IPS-NIHi7 (cell line): ENCODE results near the gene SH3GLB2.
"Not testable (repeated sequence)": the region's sequence is repeated elsewhere in the genome, so short reads cannot be mapped to it uniquely, and the experiment has no call there.

Experiments used
- DNase-seq: peaks from one replicate; pipeline ENCODE4 v3.0.0; 2012; ENCODE audit warnings: mixed read lengths; ENCODE audit errors: extremely low spot score

The SH3GLB2 gene

DNA sequence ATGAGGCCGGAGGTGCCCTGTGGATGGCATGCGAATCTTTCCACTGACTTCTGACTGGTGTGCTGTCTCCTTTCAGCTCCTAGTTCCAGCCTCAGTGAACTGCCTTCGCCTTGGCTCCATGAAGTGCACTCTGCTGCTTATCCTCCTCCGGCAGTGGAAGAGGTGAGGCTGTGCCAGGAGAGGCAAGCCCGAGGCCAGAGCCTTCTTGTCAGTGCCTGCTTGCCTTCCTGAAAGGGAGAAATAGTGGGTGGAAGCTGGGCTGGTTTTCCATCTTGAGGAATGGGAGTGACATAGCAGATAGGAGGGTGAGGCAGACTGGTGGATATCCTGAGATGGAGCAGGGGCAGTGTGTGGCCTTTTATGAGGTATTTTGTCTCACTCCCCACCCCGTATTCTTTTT, 29.7 kb downstream of the SH3GLB2 start:
- no peak for DNase-seq

- no peak for DNase-seq
Observed at GRCh38 chr9:128995791-128996190, 32.3 kb downstream of the SH3GLB2 start.

DNA sequence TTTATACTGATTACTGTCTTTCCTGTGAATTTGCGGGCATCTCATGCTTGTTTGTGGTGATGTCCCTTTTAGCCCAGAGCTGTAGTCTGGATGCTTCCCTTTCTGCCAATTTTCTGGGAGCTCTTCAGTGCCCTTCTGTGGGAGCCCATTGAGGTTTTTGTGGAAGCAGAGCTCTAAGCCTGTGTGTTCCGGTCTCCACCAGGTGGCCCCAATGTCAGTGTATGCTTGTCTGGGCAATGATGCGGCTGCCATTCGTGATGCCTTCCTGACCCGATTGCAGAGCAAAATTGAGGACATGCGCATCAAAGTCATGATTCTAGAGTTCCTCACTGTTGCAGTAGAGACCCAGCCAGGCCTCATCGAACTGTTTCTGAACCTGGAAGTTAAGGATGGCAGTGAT, 35.1 kb downstream of the SH3GLB2 start:
- peak; percentile 42 for DNase-seq

- no peak for DNase-seq
Observed at GRCh38 chr9:128987805-128988204, 40.3 kb downstream of the SH3GLB2 start.

GRCh38 chr9:128986671-128987070, 41.5 kb downstream of the SH3GLB2 start:
- DNase-seq: no peak

DNA sequence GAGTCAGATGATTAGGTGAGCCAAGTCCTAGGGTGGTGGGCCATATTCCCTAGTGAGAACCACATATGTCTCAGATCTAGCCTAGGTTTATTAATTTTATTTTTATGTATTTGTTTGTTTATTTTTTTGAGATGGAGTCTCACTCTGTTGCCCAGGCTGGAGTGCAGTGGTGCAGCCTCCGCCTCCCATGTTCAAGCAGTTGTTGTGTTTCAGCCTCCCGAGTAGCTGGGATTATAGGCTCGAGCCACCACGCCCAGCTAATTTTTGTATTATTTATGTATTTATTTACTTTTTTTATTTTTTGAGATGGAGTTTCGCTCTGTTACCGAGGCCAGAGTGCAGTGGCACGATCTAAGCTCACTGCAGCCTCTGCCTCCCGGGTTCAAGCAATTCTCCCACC, 44.6 kb downstream of the SH3GLB2 start:
- no peak for DNase-seq

DNA sequence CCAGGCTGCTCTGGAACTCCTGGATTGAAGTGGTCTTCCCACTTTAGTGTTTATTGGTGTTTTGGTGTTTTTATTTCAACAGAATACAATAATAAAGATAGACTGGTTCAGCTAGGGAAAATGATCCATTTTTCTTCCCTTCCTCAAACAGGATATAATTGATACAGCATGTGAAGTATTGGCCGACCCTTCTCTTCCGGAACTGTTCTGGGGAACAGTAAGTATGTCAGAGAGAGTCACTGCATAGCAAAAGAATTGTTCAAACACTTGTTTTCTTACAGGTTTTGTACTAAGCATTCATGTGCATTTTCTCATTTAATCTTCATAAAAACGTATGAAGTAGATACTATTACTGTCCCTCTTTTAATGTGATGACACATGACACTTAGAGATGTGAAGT, 49.0 kb downstream of the SH3GLB2 start:
- no peak for DNase-seq

DNA sequence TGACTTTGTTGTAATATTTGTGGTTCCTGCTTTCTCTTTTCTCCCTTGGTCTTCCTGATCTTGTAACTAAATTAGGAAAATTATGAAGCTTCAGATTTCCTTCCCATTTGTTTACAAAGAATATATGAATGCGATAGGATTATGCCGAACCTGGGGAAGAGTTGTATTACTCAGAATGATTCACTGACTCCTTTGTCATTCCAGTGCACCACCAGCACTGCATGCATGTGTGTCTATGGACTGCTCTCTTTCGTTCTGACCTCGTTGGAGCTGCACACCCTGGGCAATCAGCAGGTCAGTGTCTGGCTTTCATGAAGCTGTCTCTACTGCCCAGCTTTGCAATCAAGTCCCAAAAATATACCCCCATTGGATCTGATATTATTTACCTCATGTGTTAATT, 55.2 kb downstream of the SH3GLB2 start:
- DNase-seq: no peak

- DNase-seq: no peak
Observed at GRCh38 chr9:128969491-128969890, 58.6 kb downstream of the SH3GLB2 start.

GRCh38 chr9:128961403-128961802, 66.7 kb downstream of the SH3GLB2 start:
- not testable (repeated sequence) for DNase-seq
